Activated naive CD4-positive, alpha-beta T cell (primary cell): ENCODE data around the gene GRB14.
"Not testable (repeated sequence)": the region's sequence is repeated elsewhere in the genome, so short reads cannot be mapped to it uniquely, and the experiment has no call there.

Source experiments
- DNase-seq, 4 experiments: peaks; one replicate each; lab custom pipeline; 2025; lab: John Stamatoyannopoulos, UW

The GRB14 gene

DNA sequence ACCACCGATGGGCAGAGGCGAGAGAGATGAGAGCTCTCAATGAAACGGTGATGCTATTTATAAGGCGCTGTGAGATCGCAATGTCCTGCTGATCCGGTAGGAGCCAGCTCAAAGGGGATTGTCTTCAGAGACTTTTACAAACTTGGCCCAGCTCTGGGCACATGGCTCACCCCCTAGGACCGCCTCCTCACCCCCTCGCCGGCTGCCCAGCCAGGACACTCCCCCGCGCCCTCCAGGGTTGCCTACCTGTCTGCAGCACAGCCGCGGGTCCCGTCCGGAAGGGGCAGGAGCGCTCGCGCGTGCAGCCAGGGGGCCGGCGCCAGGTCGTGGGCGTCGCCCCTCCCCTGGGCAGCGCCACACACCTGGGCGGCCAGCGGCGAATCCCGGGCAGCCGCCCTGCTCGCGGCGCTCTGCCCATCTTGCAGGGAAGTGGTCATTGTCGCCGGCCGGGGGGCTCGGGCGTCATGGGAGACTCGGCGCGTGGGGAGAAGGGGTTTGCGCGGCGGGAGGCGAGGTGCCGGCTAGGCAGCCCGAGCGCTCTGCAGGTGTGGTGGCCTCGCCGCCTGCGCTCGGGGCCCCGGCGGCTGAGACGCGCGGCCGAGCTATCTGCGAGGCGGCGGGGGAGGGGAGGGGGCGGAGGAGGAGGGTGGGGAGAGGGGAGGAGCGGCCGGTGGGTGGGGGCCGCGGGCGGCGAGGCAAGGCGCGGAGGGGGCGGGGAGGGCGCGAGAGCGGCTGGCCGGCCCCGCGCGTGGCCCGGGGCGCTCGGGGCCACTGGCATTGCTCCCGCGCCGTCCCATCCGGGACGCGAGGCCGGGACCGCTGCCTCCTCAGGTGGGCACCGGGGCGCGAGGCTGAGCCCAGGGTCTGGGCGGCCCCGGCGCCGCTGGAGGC is at the start of gene GRB14:
Gene GRB14 (minus strand): TSS at position 610 of the 891 bp plus-strand sequence. CDS start 173 bp downstream, at position 437.
- no peak for DNase-seq

DNA sequence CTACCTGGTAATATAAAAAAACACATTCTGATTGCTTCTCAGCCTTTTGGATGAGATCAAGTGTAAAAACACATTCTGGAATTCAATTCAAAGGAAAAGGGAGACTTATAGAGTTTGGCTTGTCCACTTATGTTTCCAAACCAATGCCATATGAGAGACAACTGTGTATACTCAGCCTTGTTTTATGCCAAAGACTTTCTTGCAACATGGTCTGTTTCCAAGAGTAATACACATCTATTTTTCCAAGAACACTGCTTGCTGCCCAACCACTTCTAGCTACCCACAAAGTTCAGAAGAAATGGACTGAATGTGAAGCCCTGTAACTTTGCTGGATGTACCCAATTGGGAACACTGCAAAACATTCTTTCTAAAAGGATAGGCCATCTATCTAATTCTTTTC is 48.0 kb upstream of the GRB14 start:
- no peak for DNase-seq

DNA sequence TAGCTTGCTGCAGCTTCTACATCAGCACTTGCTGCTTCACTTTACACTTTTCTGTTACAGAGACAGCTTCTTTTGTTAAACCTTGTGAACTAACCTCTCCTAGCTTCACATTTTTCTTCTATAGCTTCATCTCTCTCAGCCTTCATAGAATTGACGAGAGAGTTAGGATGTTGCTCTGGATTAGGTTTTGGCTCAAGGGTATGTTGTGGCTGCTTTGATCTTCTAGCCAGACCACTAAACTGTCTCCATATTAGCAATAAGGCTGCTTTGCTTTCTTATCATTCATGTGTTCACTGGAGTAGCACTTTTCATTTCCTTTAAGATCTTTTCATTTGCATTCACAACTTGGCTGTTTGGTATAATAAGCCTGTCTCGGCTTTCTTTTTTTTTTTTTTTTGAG is 46.3 kb upstream of the GRB14 start:
- DNase-seq, result no peak

DNA sequence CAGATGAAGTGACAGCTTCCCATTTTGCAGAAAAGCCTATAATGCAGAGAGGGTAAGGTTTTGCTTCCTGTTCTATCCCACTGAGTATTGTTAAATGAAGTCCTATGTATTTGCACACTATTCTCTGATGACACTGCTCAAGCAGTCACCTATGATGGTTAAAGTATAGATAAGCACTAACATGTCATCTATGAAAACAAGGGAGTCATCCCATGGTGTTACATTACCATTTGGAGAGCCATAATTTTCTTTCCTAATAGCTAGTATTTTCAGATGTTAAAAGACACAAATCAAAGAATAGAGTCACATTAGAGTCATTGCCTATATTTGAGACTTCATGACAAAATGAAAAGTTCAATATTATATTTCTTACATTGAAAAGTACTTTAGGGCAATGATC is 42.8 kb upstream of the GRB14 start:
- DNase-seq, result no peak

- no peak for DNase-seq
These were observed 41.8 kb upstream of the GRB14 start for GRCh38 chr2:164662868-164663631.

- no peak for DNase-seq
These were observed 40.8 kb upstream of the GRB14 start for GRCh38 chr2:164662066-164662465.

DNA sequence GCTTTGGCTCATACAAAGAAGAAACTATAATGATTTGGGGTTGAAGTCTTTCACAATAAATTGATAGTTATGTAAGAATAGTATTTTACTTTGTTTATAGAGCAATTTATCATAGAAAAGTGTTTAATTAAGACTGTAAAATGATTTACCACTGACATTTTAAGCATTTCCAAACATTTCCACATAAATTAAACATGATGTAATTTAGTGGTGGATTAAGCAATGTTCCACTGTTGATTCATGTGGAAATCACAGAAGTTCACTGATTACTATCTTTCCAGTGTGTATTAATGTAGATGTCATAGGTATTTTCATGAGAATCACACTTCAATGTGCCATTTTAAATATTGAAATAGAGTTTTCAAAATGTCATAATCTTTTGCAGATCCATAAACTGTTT is 40.1 kb upstream of the GRB14 start:
- DNase-seq, result no peak

DNA sequence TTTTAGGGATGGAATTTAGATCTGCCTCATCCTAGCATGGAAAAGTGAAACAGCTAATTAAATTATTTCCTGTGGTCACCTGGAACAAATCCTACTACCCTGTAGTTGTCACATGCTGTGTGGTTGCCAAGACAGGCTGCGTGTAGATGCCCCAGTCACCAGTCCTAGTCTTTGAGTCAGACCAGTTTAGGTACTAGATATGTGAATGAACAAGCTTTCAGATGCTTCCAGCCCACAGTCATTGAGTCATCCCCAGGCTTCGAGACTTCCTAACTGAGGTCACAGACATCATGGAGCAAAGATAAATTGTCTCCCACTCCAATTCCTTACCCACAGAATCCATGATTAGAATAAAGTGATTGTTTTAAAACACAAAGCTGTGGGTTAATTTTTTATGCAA is 35.8 kb upstream of the GRB14 start:
- no peak for DNase-seq

GRCh38 chr2:164655750-164656149 is 34.5 kb upstream of the GRB14 start:
- DNase-seq, result no peak

DNA sequence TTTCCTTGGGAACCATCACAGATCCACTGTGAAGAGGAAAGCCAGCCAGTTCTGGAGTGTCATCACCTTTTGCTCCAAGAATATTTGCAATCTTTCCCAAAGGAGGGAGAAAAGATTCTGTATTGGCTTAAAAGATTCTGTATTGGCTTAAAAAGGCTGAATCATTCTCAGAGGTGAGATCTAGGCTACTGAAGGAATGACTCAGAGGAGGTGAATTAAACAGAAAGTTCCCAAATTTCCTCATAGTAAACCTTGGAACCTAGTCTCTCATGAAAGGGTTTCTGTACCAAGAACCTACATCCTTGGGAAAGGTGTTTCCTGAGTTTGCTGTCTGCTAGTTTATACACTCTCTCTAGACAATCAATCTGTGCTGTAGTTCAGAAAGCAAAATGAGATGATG is 34.1 kb upstream of the GRB14 start:
- DNase-seq, result no peak

DNA sequence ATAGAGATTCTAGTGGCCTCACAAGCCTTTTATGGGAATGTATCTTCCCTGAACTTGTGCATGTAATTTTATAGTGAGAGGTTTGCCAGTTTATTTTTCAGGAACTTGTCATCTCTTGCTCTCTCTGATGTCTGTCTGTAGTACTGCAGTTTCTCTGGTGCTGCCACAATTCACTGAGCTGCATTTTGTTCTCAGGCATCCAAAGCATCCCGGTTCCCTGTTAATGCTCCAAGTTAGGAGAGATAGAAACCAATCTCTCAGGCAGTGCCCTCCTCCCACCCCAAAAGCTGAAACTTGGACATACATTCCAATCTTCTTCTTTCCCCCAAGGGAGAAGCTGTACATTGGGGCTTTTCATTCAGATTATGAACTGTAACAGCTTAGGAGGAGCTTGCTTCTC is 30.1 kb upstream of the GRB14 start:
- no peak for DNase-seq

GRCh38 chr2:164644036-164644700 is 22.9 kb upstream of the GRB14 start:
- DNase-seq, result no peak

GRCh38 chr2:164642946-164643555 is 21.8 kb upstream of the GRB14 start:
- no peak for DNase-seq

DNA sequence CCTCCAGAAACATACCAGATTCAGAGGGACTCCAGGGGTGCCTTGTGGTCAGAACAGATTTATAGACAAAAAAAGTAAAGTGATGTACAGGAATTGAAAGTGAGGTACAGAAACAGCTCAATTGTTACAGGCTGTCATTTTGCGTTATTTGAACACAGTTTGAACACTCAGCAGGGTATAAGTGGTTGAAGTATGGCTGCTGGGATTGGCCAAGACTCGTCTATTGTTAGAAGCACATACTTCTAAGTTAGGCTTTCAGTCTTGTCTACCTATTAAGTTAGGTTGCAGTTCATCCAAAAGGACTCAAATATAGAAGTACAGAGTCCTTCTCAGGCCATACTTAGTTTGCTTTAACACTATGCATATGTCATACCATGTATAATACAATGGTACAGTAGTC is 21.0 kb upstream of the GRB14 start:
- no peak for DNase-seq

- not testable (repeated sequence) for DNase-seq
These were observed 7.0 kb upstream of the GRB14 start for GRCh38 chr2:164628319-164628718.

DNA sequence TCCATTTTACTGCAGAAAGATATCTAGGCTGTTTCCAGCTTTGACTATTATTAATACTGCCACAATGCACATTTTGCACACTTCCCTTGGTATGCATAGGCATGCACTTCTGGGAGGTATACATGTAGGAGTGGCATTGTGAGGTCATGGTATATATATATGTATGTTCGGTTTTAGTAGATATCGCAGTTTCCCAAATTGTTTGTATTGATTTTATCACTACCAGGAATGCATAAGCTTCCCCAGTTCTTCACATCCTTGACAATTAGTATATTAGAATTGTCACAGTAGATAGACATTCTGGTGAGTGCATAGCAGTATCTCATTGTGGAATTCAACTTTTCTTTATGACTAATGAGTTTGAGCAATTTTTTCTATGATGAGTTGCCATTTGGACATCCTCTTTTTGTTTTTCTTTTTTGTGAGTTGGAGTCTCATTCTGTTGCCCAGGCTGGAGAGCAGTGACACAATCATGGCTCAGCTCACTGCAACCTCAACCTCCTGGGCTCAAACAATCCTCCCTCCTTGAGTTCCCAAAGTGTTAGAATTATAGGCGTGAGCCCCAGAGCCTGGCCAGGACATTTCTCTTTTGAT is 4.2 kb upstream of the GRB14 start:
- no peak for DNase-seq

- no peak for DNase-seq
These were observed 3.0 kb upstream of the GRB14 start for GRCh38 chr2:164624316-164624715.

GRCh38 chr2:164622338-164623106 is 1.2 kb upstream of the GRB14 start:
- DNase-seq, result no peak

DNA sequence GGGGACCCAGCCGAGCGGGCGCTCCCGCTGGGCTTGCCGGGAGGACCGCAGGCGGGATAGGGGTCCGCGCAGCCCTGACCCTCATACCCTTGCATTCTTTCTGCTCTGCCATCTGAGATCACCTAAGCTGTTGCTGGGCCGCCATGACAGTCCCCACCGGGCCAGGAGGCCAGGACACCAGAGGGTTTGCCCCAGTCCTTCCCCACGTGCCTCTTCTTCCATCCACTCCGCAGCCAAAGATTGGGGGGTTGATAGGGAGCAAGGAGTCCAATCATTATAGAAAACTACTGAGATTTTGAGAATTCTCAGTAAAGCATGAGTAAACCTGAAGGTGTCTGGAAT is 453 bp upstream of the GRB14 start:
- DNase-seq, result no peak

DNA sequence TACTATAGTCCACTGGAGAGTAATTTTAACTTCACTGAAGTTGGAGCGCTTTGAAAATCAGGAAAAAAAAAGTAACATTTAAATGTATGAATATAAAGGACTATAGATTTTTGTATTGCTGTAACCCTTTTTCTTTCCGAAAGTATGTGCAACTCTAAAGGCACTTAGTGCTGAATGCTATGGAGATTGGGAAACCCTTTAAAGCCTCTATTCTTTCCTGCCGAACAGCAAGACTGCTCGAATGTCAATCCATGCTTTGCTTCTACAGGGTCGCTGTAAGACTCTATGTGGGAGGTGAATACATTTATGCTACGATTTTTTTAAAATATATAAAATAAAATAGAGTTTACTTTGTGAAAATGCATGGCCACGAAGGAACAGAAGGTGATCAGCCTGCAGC is 825 bp downstream of the GRB14 start:
- no peak for DNase-seq

DNA sequence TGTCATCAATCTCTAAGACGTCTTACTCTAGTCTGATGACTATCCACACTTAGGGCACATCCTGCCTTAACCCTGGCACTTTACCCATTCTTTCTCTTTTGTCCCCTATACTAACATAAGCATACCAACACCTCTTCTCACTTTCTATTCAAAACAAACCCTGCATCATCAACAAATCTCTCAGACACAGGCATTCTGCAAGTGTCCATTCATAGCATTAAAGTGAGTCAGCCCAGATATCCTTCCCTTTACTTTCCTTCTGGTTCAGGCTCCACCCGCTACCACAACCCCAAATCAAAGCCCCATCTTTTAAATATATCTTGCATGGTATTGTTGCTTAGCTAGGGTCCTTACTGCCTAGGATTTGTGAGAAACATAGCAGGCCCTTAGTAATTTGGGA is 3.8 kb downstream of the GRB14 start:
- no peak for DNase-seq
